Uterus (tissue), 4 donors: Measurements from ENCODE around the gene ZNF587B. TPM values are rescaled to one million over a fixed set of nuclear protein-coding genes. Genes with fewer than 3 reads are reported as not detected.

Experiments used
- DNase-seq, 2 donors: peaks; one replicate each; pipeline ENCODE4 v3.0.0-alpha.2; 2019 to 2020
- H3K27ac ChIP-seq, 2 donors: fragments of 200-600 bp; sonication (generic); 1 replicate in 1 of 2; 2 replicates in 1 of 2; pipeline ENCODE4 v1.5.1; 2016 to 2018
- H3K27me3 ChIP-seq, 2 donors: fragments of 200-600 bp; sonication (generic); one replicate each; pipeline ENCODE4 v1.5.1; 2018 to 2019; ENCODE audit warnings: control low read depth in 1 of 2
- H3K36me3 ChIP-seq, 2 donors: fragments of 200-600 bp; sonication (generic); one replicate each; pipeline ENCODE4 v1.5.1; 2019; ENCODE audit warnings: control low read depth in 1 of 2
- H3K4me1 ChIP-seq, 2 donors: fragments of 200-600 bp; sonication (generic); one replicate each; pipeline ENCODE4 v1.5.1; 2018 to 2019; ENCODE audit warnings: control low read depth in 1 of 2
- H3K4me3 ChIP-seq, 2 donors: fragments of 200-600 bp; sonication (generic); 1 replicate in 1 of 2; 2 replicates in 1 of 2; pipeline ENCODE4 v1.5.1; 2018 to 2019; ENCODE audit warnings: mild to moderate bottlenecking in 1 of 2
- H3K9me3 ChIP-seq, 2 donors: fragments of 200-600 bp; sonication (generic); one replicate each; pipeline ENCODE4 v1.5.1; 2019; ENCODE audit warnings: control low read depth in 1 of 2
- POLR2A ChIP-seq, 2 donors: fragments of 450-650 bp; IDR thresholded peaks; one replicate each; pipeline ENCODE4 v1.6.1; 2016; ENCODE audit warnings: antibody characterized with exemption in 2 of 2, mild to moderate bottlenecking in 1 of 2, moderate library complexity in 1 of 2
- intact Hi-C: fragments of 100-400 bp; cut with DNase I; formaldehyde crosslinking; loops from one replicate; pipeline ENCODE4 v1.15.1; 2023; ENCODE audit warnings: low total_unique reads
- total RNA-seq, 4 donors: library from RNA; depleted of rRNA in 3 of 4; stranded (reverse); fragments of >200 nt in 3 of 4; gene quantifications; one replicate each; pipeline versions ENCODE4 v1.1.0 to v1.2.4, GENCODE V29; 2014 to 2023
- TF ChIP-seq, protein P1 (sequence below), 4 experiments: fragments of 200-600 bp in 2 of 4; fragments of 450-650 bp in 2 of 4; sonication (generic) in 2 of 4; IDR thresholded peaks; one replicate each; pipeline ENCODE4 v1.5.1; 2016 to 2019; ENCODE audit warnings: antibody characterized with exemption in 4 of 4, mild to moderate bottlenecking in 2 of 4, moderate library complexity in 1 of 4
- donor health status: DM: yes; HTN: yes; CAD: no.

The ZNF587B gene
- total RNA-seq, 4 donors from 2014 or later: 5.9 to 30.6 (median 15.0) TPM

DNA sequence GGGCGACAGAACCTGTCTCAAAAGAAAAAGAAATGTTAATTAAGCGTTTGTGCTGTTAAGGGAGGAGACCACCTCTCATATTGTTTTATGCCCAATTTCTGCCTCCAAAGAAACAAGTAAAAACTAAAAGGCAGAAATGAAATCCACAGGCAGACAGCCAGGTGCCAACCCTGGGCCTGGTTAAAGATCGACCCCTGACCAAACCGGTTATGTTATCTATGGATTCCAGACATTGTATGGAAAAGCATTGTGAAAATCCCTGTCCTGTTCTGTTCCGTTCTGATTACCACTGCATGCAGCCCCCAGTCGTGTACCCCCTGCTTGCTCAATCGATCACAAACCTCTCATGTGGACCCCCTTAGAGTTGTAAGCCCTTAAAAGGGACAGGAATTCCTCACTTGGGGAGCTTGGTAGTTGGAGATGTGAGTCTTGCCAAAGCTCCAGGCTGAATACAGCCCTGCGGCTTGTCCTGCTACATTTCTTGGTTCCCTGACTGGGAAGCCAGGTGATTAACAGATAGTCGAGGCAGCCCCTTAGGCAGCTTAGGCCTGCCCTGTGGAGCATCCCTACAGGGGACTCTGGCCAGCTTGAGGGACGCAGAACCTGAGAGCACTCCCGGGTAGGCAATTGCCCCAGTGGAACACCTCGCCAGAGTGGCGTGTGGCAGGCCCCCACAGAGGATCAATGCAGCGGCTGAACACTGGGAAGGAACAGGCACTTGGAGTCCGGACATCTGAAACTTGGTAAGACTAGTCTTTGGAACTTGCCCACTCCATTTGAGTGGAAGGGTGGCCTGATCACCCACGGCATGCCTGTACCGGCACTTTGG, 14.6 kb upstream of the ZNF587B start:
- intact Hi-C loops: no loop called here

DNA sequence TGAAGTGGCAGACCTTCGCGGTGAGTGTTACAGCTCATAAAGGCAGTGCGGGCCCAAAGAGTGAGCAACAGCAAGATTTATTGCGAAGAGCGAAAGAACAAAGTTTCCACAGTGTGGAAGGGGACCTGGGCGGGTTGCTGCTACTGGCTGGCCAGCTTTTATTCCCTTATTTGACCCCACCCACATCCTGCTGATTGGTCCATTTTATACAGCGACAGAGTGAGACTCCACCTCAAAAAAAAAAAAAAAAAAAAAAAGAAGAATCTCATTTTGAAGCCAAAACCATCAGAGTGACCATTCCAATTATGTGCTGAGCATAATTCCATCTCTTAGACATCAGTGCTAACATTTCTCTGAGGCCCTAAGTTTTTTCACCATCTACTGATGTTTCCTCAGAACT, 13.4 kb upstream of the ZNF587B start:
- Histone ChIP-seq H3K4me1 (no peaks in the 10 kb centered on the region), H3K27ac (no peak overlapping the region), H3K4me3 (no peak overlapping the region), H3K36me3 (no peaks in the 10 kb centered on the region), H3K27me3 (no peaks in the 10 kb centered on the region), H3K9me3 (no peaks in the 10 kb centered on the region)
- TF ChIP-seq, protein P1, sequence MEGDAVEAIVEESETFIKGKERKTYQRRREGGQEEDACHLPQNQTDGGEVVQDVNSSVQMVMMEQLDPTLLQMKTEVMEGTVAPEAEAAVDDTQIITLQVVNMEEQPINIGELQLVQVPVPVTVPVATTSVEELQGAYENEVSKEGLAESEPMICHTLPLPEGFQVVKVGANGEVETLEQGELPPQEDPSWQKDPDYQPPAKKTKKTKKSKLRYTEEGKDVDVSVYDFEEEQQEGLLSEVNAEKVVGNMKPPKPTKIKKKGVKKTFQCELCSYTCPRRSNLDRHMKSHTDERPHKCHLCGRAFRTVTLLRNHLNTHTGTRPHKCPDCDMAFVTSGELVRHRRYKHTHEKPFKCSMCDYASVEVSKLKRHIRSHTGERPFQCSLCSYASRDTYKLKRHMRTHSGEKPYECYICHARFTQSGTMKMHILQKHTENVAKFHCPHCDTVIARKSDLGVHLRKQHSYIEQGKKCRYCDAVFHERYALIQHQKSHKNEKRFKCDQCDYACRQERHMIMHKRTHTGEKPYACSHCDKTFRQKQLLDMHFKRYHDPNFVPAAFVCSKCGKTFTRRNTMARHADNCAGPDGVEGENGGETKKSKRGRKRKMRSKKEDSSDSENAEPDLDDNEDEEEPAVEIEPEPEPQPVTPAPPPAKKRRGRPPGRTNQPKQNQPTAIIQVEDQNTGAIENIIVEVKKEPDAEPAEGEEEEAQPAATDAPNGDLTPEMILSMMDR (IDR thresholded peaks at IDR 0.05): no peak
- no peak for TF ChIP-seq POLR2A (IDR thresholded peaks at IDR 0.05)
- intact Hi-C loops: no loop called here
- DNase-seq: no peak

More for the DNA sequence above, 14.6 kb upstream of the ZNF587B start:
- no peaks in the 10 kb centered on the region for H3K4me1 ChIP-seq
- no peaks in the 10 kb centered on the region for H3K36me3 ChIP-seq
- H3K27me3 ChIP-seq: no peaks in the 10 kb centered on the region
- peak overlapping the region; percentile 71 to 79 for H3K27ac ChIP-seq
- H3K4me3 ChIP-seq: peak overlapping the region; percentile 64 to 92
- TF ChIP-seq POLR2A (IDR thresholded peaks at IDR 0.05): no peak
- TF ChIP-seq, protein P1 (IDR thresholded peaks at IDR 0.05): no peak
- no peak for DNase-seq
- H3K9me3 ChIP-seq: no peaks in the 10 kb centered on the region

DNA sequence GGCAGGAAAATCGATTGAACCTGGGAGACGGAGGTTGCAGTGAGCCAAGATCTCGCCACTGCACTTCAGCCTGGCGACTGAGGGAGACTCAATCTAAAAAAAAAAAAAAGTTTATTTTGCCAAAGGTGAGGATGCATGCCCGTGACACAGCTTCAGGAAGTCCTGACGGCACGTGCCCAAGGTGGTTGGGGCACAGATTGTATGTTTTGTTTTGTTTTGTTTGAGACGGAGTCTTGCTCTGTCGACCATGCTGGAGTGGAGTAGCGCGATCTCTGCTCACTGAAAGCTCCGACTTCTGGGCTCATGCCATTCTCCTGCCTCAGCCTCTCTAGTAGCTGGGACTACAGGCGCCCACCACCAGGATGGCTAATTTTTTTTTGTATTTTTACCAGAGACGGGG, 12.1 kb upstream of the ZNF587B start:
- Histone ChIP-seq H3K4me3 (no peak overlapping the region), H3K36me3 (no peaks in the 10 kb centered on the region), H3K27me3 (no peaks in the 10 kb centered on the region), H3K4me1 (no peaks in the 10 kb centered on the region), H3K9me3 (no peaks in the 10 kb centered on the region), H3K27ac (no peak overlapping the region)
- TF ChIP-seq POLR2A (IDR thresholded peaks at IDR 0.05): no peak
- TF ChIP-seq, protein P1 (IDR thresholded peaks at IDR 0.05): no peak
- intact Hi-C loops: no loop called here
- no peak for DNase-seq

DNA sequence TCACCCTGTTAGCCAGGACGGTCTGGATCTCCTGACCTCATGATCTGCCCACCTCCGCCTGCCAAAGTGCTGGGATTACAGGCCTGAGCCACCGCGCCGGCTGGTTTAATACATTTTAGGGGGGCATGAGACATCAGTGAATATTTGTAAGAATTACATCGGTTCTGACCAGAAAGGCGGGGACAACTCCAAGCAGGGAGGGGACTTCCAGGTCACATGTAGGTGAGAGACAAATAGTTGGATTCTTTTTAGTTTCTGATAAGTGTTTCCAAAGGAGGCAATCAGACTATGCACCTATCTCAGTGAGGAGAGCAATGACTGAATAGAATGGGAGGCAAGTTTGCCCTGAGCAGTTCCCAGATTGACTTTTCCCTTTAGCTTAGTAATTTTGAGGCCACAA, 11.7 kb upstream of the ZNF587B start:
- Histone ChIP-seq H3K4me1 (no peaks in the 10 kb centered on the region), H3K36me3 (no peaks in the 10 kb centered on the region), H3K9me3 (no peaks in the 10 kb centered on the region), H3K4me3 (no peak overlapping the region), H3K27me3 (no peaks in the 10 kb centered on the region), H3K27ac (no peak overlapping the region)
- no peak for TF ChIP-seq POLR2A (IDR thresholded peaks at IDR 0.05)
- TF ChIP-seq, protein P1 (IDR thresholded peaks at IDR 0.05): no peak
- intact Hi-C loops: no loop called here
- DNase-seq: no peak

DNA sequence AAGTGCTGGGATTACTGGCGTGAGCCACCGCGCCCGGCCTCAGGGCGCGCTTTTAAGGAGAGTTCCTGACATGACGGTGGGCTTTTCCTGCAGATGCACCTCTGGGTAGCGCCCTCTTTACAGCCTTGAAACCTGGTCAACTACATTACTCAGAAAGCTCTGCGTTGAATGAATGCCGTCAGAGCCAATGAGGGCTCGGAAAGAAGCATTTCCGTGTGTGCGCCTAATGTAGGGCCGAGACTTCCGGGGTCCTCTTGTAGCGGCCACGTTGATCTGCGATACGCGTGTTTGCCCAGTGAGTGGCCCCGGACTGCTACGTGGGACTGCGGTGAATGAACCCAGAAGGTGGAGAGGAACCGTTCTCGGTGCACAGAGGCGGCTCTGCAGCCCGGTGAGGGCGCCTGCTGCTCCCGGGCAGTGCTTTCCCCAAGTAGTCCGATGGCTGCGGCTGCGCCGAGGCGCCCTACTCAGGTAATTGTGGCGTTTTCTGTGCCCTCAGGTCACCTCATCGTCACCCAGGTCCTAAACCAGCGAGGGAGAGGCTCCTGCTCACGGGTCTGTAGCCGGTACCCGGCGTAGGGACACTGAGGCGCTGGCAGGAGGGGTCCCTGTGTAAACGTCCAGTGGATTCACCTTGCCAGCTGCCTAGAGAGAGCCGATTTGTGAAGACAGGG, 10.5 kb upstream of the ZNF587B start:
- Histone ChIP-seq H3K36me3 (no peaks in the 10 kb centered on the region), H3K27ac (peak overlapping the region; percentile 74 to 86), H3K27me3 (no peaks in the 10 kb centered on the region), H3K4me3 (peak overlapping the region; percentile 66 to 71), H3K4me1 (no peaks in the 10 kb centered on the region), H3K9me3 (no peaks in the 10 kb centered on the region)
- peak in 1 of 2 donors; percentile 42 for TF ChIP-seq POLR2A (IDR thresholded peaks at IDR 0.05)
- TF ChIP-seq, protein P1 (IDR thresholded peaks at IDR 0.05): no peak
- peak; percentile 82 to 87 for DNase-seq
- intact Hi-C loops: no loop called here
